GM21390 (cell line): Measurements from ENCODE around the gene SHROOM2.
"Not testable (repeated sequence)": the region's sequence is repeated elsewhere in the genome, so short reads cannot be mapped to it uniquely, and the experiment has no call there.

Experiments
- ATAC-seq: cut with Tn5 transposase; IDR thresholded peaks from one replicate; pipeline ENCODE4 v1.9.1; 2021; ENCODE audit not compliant: unreplicated experiment

Gene SHROOM2

GRCh38 chrX:9775930-9776329 lies 10.3 kb upstream of the SHROOM2 start:
- ATAC-seq = no peak

- no peak for ATAC-seq
These were observed 4.3 kb upstream of the SHROOM2 start for GRCh38 chrX:9781941-9782340.

GRCh38 chrX:9784332-9784731 lies 1.9 kb upstream of the SHROOM2 start:
- ATAC-seq = no peak

GRCh38 chrX:9785254-9785943 lies 830 bp upstream of the SHROOM2 start:
- ATAC-seq = no peak

- no peak for ATAC-seq
These were observed 788 bp downstream of the SHROOM2 start for GRCh38 chrX:9786798-9787635.

DNA sequence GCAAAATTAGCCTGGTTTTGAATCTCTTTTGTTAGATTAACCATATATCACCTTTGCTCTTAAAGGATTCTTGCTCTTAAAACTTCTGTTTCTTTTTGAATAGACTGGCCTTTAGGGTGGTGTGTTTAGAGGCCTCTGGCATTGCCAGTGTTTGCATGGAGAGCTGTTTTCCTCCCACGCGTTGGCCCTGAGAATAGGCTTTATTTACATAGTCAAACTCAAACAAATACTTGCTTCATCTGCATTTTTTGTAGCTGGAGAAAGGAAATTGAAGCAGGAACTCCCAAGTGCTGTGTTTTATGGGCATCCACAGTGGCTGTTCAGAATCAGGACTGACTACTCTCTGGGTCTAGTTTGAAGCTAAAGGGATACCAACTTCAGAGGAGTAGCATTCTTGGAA lies 2.7 kb downstream of the SHROOM2 start:
- ATAC-seq = no peak

- ATAC-seq = no peak
These were observed 3.3 kb downstream of the SHROOM2 start for GRCh38 chrX:9789555-9789954.

DNA sequence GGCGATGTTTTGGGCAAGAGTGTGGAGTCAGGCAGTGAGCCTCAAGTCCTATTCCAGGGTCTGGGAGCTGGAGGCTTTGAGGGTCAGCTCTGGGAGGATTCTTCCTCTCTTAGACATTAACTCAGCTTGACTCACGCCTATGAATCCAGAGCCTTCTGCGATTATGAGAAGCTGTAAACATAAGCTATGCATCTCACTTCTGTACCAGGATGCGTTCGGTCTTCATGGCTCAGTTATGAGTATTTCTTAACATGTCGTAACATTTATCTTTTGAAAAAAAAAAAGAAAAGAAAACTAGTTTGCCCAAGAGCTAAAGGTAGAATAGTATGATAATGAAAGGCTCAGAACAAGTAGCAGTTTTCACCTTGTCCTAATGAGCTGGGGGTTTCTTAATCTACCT lies 4.6 kb downstream of the SHROOM2 start:
- no peak for ATAC-seq

GRCh38 chrX:9794495-9794894 lies 8.3 kb downstream of the SHROOM2 start:
- ATAC-seq = no peak

GRCh38 chrX:9797384-9798360 lies 11.4 kb downstream of the SHROOM2 start:
- ATAC-seq = no peak

- ATAC-seq = no peak
These were observed 16.5 kb downstream of the SHROOM2 start for GRCh38 chrX:9802737-9803136.

- ATAC-seq = no peak
These were observed 18.2 kb downstream of the SHROOM2 start for GRCh38 chrX:9804444-9804843.

DNA sequence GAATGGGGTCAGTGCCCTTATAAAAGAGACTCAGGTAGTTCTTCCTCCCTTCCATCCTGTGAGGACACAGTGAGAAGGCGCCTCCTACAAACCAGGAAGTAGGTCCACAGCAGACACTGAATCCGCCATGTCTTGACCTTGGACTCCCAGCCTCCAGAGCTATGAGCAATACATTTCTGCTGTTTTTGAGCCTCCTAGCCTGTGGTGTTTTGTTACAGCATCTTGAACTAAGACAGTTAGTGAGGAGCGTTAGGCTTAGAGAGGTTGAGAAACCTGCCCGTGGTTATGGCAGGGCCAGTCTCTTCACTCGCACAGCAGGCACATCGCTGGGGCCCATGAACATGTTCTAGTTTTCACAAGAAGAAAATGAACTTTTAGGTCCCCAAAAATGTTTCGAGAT lies 19.7 kb downstream of the SHROOM2 start:
- ATAC-seq = no peak

DNA sequence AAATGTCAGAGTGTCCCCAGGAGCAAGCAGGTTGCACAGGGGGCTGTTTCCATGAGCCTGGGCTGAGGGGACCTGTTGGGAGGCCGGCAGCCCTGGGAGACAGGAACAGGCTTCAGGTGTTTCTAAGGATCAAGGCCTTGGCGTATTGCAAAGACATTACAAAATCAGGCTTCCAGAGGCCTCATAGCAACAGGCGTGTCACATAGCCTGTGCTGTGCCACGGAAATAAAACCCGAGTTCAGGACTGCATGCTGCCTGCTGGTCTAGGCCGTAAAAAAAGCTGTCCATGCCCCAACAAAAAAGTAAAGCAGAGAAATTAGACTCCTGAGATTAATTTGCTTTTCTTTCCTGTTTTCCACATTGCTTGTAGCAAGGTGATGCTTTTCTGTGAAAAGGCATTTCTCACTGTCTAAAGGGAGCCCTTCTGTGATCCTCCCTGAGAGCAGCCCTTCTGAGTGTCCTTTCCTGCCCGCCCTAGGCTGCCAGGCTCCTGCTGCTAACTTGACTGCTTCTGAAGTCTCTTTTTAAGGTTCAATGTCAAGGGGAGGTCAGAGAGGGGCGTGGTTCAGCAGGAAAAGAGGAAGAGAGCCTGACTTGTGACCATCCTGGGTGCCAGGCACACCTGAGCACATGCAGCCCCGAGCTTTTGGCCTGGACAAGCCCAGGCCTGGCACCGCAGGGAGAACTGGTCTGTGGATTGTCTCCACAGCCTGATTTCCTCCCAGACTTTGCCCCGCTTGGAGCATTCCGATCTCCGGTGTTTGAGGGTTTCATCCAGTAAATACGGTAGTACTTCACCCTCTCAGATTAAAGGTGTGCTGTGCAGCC lies 21.3 kb downstream of the SHROOM2 start:
- ATAC-seq = no peak

DNA sequence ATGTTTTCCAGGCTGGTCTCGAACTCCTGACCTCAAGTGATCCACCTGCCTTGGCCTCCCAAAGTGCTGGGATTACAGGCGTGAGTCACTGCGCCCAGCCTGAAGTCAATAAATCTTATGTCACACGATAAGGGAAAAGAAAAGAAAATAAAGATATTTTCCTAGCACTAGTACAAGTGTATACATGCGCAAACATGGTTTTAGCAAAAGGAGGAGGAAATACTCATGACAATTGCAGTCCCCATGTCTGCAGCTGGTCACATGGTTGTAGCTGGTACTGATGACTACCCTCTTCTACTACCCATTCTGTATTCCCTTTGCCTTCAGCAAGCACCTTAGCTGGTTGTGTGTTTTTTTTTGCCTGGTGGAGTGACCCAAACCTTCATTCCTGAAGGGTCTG lies 23.6 kb downstream of the SHROOM2 start:
- not testable (repeated sequence) for ATAC-seq

DNA sequence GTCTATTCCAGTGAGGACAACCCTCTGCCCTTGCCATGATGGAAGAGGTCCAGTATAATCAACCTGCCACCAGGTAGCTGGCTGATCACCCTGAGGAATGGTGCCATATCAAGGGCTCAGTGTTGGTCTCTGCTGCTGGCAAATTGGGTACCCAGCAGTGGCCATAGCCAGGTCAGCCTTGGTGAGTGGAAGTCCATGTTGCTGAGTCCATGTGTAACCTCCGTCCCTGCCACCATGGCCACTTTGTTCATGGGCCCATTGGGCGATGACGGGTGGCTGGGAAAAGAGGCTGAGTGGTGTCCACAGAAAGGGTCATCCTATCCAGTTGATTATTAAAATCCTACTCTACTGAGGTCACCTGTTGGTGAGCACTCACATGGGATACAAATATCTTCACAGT lies 24.9 kb downstream of the SHROOM2 start:
- not testable (repeated sequence) for ATAC-seq

- no peak for ATAC-seq
These were observed 30.0 kb downstream of the SHROOM2 start for GRCh38 chrX:9816084-9816700.

DNA sequence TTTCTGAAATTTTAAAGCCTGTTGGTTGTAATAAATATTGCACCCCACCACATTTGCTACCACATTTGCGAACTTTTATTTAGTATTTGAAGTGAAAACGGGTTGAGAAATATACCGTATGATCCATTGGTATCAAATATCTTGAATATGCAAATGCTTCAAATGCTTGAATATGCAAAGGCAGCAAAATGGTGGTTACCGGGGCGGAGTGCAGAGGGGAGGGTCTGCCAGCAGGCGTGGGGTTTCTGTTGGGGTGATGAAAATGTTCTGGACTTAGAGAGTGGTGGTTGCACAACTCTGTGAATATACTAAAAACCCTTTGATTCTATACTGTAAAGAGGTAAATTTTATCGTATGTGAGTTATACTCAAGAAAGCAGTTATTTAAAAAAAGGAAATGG lies 35.3 kb downstream of the SHROOM2 start:
- no peak for ATAC-seq

DNA sequence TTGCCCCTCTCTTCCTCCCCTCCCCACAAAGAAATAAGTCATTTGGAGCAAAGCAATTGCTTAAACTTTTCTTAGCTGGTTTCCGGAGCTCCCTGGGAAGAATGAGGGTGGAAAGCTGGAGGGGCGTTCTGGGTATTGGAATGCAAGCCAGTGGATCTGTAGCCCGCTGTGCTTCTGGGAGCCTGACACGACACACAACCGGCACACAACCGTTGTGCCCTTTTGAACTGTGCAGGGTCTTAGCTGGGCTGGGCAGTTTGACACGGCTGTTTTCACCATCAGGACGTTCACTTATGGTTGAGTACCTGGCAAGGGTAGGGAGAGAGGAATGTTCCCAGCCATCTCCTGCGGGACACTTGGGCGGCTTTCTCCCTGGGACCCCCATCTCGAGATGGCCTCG lies 38.3 kb downstream of the SHROOM2 start:
- ATAC-seq = no peak
